Fibroblast of skin of left quadriceps (primary cell): ENCODE measurements around the gene GNG11.
A peak's percentile ranks its signal among the peaks of the same experiment; 100 is the strongest.
"Not testable (repeated sequence)": the region's sequence is repeated elsewhere in the genome, so short reads cannot be mapped to it uniquely, and the experiment has no call there.

Source experiments
- DNase-seq, 2 experiments: peaks; one replicate each; pipeline ENCODE4 v3.0.0-alpha.2; 2013; ENCODE audit warnings: low read depth in 2 of 2

Gene GNG11

DNA sequence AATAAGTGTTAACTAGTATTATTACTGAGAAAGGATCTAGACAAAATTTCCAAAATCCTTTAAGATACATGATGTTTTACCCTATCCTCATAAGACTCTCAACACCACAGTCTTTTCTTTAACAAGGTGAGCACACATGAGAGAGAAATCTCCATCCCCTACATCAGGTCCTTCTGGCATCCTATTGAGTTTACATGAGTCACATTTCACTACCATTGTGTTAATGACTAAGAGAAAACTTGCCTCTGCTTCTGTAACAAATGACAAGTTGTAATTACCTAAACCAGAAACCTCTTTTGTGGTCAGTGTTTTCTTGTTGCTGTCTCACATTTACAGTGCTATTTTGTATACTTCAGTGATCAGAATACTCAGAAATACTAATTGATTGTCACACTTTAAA is 9.9 kb upstream of the GNG11 start:
- not testable (repeated sequence) for DNase-seq

DNA sequence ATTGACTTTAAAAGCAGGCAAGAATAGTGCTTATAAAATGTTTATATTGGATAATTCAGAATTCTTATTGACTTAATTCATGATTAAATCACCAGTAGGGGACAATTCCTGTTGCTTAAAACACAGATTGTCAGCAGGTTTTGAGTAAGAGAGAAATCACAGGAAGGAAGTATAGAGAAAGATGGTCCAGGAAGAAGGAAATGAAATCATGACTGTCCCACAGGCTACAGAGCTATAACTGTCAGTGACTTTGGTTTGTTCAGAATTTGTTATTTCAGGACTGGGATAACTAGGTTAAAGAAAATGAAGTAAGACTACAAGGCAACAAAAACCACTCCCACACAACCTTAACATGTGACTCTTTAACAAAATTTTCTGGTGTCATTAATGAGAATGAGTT is 8.3 kb upstream of the GNG11 start:
- no peak for DNase-seq

GRCh38 chr7:93914581-93915066 is 6.9 kb upstream of the GNG11 start:
- peak; percentile 66 to 72 for DNase-seq

DNA sequence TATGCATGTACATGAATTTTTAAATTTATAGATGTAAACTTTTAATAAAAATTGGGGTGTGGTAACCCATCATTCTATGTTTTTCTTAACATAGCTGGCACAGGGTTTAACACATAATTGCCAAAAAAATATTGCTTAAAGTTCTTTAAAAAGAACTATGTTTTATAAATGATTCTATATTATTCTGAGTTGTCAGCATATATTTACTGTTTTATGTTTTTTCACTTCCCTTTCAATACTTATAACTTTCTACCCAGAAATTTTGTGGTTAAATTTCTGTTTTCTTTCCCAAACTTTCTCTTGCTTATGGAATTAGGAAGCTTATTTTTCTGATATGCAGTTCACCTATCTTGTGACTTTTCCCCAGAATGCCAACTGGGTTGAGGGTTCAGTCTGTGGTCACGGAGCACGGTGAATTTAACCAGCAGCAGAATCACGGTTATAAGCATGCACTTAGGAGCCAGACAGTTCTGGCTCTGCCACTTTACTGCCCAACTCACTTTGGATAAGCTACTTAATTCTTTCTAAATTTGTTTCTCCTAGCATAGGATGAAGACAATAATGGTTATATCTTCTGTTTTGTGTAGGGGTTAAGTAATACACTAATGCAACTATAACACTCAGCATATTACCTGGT is 6.2 kb upstream of the GNG11 start:
- DNase-seq: not testable (repeated sequence)

DNA sequence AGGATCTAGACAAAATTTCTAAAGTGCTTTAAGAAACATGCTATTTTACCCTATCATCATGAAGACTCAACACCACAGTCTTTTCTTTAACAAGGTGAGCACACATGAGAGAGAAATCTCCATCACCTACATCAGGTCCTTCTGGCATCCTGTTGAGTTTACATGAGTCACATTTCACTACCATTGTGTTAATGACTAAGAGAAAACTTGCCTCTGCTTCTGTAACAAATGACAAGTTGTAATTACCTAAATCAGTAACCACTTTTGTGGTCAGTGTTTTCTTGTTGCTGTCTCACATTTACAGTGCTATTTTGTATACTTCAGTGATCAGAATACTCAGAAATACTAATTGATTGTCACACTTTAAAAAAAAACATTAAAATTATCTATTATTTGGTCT is 5.6 kb upstream of the GNG11 start:
- not testable (repeated sequence) for DNase-seq

DNA sequence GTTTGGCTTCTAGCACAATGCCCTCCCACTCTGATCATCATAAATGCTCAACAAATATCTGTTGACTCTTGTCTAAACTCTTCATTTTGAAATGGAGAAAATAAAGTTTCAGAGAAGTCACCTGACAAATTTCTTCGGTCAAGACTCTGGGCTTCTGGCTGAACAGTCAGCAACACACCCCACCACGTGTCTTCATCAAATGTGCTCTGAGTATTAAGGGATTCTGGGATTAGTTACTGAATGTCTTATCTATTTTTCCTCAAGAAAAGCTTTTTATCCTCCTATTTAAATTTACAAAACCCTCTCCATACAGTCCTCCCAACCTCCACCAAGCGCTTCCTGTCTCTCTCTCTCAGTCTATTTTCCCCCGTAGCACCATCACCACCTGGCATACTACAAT is 5.2 kb upstream of the GNG11 start:
- DNase-seq: not testable (repeated sequence)

DNA sequence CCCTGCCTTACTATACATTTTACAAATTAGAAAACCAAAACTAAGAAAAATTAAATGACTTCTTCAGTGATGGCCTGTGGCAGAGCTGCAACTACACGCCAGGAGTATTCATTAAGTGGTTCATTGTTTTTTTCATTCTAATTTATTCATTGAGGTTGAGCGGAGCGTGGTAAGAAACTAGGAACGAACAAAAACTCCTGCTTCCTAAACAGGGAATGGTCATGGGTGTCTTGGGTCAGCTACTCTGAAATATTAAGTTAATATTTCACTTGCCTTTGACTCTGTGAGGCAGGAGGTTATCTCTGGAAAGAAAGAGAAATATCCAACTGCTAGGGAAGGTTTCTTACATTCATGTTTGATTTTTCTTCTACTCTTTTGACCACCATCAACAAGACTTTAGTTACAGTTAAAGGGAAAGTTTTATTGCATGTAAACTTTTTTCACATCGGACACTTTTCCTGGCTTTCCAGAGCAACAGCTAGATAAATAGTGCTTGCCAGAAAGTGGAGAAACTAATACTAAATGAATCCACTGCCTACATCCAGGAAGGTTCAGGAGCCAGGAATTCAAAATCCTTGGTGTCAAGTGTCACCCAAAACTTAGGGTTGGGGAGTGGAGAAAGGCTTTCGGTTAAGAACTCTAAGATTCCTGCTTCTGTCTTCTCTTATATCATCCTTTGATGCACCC is 896 bp upstream of the GNG11 start:
- DNase-seq: no peak

- DNase-seq: no peak
Measured at GRCh38 chr7:93921186-93921585, 349 bp upstream of the GNG11 start.

DNA sequence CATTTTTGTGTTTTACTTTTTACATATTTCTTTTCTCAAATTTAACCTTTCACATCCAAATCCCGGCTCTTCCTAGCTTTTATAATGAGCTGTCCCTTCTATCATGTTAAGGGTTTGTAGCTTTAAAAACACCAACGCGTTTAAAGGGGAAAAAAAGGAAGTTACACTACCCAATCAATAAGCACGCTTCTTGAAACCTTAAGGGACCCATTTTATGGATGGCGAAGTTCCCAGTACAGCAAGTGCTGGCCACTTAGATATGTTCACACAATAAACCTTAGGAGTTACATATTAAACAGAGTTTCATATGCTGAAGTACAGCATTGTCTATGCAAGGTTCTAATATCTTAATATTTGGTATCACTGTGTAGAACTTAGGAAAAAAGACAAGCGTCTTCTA is 1.8 kb downstream of the GNG11 start:
- DNase-seq: no peak

- no peak for DNase-seq
Measured at GRCh38 chr7:93923942-93924341, 2.4 kb downstream of the GNG11 start.

DNA sequence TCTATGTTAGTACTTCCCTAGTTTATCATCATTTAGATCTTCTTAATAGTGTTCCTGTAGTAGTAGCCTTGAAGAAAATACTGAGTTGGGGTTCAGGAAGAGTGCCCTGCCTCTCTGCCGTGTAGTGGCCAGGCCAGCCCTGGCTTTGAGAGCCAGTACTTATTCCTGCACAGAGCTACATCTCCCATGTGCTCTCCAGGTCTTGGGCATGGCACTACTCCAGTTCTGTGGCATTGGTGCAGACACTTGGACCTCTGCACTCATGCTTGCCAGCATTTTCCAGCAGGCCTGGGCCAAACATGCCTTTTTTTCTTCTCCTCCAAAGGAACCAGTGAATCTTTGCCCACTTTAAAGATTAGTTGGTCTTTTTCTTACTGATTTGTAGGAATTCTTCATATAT is 5.3 kb downstream of the GNG11 start:
- no peak for DNase-seq

- no peak for DNase-seq
Measured at GRCh38 chr7:93927585-93927984, 6.0 kb downstream of the GNG11 start.

GRCh38 chr7:93931655-93932054 is 10.1 kb downstream of the GNG11 start:
- DNase-seq: no peak

DNA sequence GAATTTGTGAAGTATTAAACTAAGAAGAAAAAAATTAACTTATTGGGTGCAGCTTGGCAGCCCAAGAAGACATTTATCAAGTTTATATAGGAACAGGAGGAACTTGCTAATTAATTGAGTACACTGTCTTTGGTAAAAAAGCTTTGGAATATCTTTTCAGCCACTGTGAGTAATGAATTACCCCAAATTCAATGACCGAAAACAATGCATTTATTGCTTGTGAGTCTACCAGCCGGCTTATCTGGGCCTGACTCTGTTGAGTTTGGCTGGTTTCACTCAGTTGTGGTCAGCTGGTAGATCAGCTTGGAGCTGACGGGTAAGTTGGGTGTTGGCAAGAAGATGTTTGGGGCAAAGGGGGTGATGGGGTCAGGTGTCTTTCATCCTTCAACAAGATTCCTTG is 11.6 kb downstream of the GNG11 start:
- no peak for DNase-seq

DNA sequence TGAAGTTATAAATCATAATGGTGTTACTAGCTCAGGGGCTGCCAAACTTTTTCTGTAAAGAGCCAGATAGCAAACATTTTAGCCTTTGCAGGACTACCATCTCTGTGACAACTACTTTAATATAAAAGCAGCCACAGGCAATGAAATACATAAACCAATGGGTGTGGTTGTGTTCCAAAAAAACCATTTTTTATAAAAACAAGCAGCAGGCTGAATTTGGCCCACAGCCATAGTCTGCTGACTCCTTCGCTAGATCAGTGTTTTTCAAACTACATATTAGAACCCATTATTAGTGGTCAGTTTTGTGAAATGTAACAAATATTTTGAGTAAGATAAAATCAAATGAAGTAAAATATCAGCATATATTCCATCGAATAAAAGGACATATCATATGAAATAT is 13.6 kb downstream of the GNG11 start:
- DNase-seq: no peak

GRCh38 chr7:93937818-93938217 is 16.3 kb downstream of the GNG11 start:
- no peak for DNase-seq

DNA sequence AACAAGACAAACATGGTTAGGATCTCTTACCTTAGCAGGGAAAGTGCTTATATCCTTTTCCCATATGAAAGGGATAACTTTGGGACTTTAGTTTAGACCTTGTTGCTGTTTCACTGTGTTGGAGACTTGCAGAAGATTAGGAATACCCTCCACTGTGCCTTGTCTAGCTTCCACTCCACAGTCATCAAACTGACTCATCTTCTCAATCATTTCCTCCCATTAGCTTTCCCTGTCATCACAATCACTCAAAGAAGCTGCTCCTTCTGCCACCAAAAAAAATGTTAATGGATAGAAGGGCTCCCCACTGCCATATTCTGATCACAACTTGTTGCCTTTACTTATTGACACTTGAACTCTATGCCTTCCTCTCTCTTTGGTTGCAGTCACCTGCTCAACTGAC is 16.8 kb downstream of the GNG11 start:
- DNase-seq: no peak

DNA sequence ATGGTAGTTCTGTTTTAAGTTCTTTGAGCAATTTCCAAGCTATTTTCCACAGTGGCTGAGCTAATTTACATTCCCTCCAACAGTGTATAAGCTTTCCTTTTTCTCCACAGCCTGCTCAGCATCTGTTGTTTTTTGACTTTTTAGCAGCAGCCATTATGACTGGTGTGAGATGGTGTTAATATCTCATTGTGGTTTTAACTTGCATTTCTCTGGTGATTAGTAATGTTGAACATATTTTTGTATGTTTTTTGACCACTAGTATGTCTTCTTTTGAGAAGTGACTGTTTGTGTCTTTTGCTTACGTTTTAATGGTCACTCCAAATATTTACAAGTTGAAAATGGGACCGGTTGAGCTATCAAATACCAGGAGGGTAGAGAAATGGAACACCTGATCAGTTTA is 20.4 kb downstream of the GNG11 start:
- DNase-seq: peak in 1 of 2 experiments; percentile 54

GRCh38 chr7:93943816-93944540 is 22.4 kb downstream of the GNG11 start:
- no peak for DNase-seq

GRCh38 chr7:93944673-93945072 is 23.1 kb downstream of the GNG11 start:
- no peak for DNase-seq

GRCh38 chr7:93945083-93945482 is 23.5 kb downstream of the GNG11 start:
- DNase-seq: no peak

DNA sequence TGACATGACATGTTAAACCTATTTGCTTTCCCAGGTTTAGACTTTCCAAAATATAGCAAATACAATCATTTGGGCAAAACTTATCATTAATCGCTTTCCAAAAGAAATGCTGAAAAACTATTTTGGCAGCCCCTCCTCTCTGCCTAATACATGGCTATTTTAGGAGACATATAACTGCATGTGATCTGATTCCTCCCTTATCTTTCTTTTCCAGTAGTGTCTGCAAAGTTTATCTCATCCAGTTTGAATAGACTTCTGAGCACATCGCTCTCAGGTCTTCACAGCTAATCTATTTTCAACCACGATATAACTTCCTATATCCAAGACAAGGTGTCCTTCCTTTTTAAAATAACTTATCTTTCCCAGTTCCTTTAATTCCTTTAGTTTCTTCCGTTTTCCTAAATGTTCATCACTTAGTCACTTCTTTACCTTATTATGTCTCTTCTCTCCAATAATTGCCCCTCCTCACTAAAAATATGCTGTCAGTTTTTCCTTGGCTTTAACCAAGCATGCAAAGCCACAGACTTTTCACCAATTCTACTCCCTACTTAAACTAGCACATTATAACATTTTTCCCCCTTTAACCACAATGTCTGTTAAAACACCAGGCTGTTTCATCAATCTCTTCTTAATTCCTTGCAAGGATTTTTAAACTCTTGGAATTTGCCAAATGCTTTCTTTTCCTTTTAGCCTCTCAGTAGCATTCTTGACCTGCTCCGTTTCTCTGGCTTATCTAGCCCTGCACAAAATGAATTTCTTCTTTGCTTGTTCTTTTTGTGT is 24.4 kb downstream of the GNG11 start:
- DNase-seq: peak in 1 of 2 experiments; percentile 38
